ENCODE measurements around the gene AGAP6. TPM values are rescaled to one million over a fixed set of nuclear protein-coding genes. Genes with fewer than 3 reads are reported as not detected.
"Not testable (repeated sequence)": the region's sequence is repeated elsewhere in the genome, so short reads cannot be mapped to it uniquely, and the experiment has no call there.

AGAP6 gene
- total and polyA plus RNA-seq, 2 experiments from 2014 or later: 12.9 to 13.3 TPM

GRCh38 chr10:49948737-49949136 is 39.5 kb upstream of the AGAP6 start:
- not testable (repeated sequence) for H3K4me2 ChIP-seq; H3K4me3 Mint-ChIP-seq; H3K36me3 ChIP-seq (ENCODE audit: insufficient read depth); ATAC-seq; H3K27ac Mint-ChIP-seq; H4K20me1 ChIP-seq (replicated peaks; ENCODE audit: insufficient read depth); H3K4me1 Mint-ChIP-seq; H3K27ac ChIP-seq (ENCODE audit: low read depth); H2AFZ ChIP-seq; H3K9me3 Mint-ChIP-seq; H3K27me3 Mint-ChIP-seq (ENCODE audit: insufficient read depth, low read depth, poor library complexity); DNase-seq (ENCODE audit: low spot score); H3F3A ChIP-seq (replicated peaks; ENCODE audit: low read depth); H3K9me2 ChIP-seq (ENCODE audit: insufficient read depth); H3K4me3 ChIP-seq; H3K4me1 ChIP-seq (ENCODE audit: insufficient read depth); H3K27me3 ChIP-seq (ENCODE audit: insufficient read depth)
- H3K36me3 Mint-ChIP-seq (ENCODE audit: low read depth): peaks cover 22% of the 10 kb centered on the region
- peaks cover 43% of the 10 kb centered on the region for H3K79me2 ChIP-seq (replicated peaks; ENCODE audit: insufficient read depth)

DNA sequence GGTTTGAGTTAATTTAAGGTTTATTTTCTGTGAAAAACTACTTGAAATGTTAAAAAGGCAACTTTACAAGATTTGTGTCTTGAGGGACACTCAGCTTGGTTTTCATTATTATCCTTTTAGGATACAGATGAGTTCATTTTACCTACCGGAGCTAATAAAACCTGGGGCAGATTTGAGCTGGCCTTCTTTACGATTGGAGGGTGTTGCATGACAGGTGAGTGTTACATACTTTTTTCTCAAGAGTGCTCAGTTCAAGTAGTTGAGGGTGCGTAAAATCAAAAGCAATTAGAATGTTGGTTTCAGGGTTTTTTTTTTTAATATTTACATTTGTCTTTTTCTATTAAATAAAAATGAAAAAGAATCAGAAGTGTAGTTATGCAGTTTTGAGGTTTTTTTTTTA is 36.2 kb upstream of the AGAP6 start:
- H3K27me3 ChIP-seq (ENCODE audit: insufficient read depth); H3F3A ChIP-seq (replicated peaks; ENCODE audit: low read depth); H3K27ac Mint-ChIP-seq; H3K4me1 Mint-ChIP-seq; H4K20me1 ChIP-seq (replicated peaks; ENCODE audit: insufficient read depth); H3K36me3 ChIP-seq (ENCODE audit: insufficient read depth); DNase-seq (ENCODE audit: low spot score); H3K9me2 ChIP-seq (ENCODE audit: insufficient read depth); H2AFZ ChIP-seq; H3K4me2 ChIP-seq; H3K27me3 Mint-ChIP-seq (ENCODE audit: insufficient read depth, low read depth, poor library complexity); ATAC-seq; H3K4me1 ChIP-seq (ENCODE audit: insufficient read depth); H3K4me3 Mint-ChIP-seq; H3K27ac ChIP-seq (ENCODE audit: low read depth); H3K9me3 Mint-ChIP-seq; H3K4me3 ChIP-seq: not testable (repeated sequence)
- H3K36me3 Mint-ChIP-seq (ENCODE audit: low read depth): peaks cover 23% of the 10 kb centered on the region
- peaks cover 30% of the 10 kb centered on the region for H3K79me2 ChIP-seq (replicated peaks; ENCODE audit: insufficient read depth)

- not testable (repeated sequence) for H2AFZ ChIP-seq; H3K4me1 ChIP-seq (ENCODE audit: insufficient read depth); H3K36me3 ChIP-seq (ENCODE audit: insufficient read depth); ATAC-seq; H3K9me2 ChIP-seq (ENCODE audit: insufficient read depth); DNase-seq (ENCODE audit: low spot score); H3K9me3 Mint-ChIP-seq; H3K4me2 ChIP-seq; H3K27ac Mint-ChIP-seq; H3K27me3 Mint-ChIP-seq (ENCODE audit: insufficient read depth, low read depth, poor library complexity); H3F3A ChIP-seq (replicated peaks; ENCODE audit: low read depth); H3K27me3 ChIP-seq (ENCODE audit: insufficient read depth); H3K4me3 Mint-ChIP-seq; H4K20me1 ChIP-seq (replicated peaks; ENCODE audit: insufficient read depth); H3K27ac ChIP-seq (ENCODE audit: low read depth); H3K4me1 Mint-ChIP-seq; H3K4me3 ChIP-seq
- H3K79me2 ChIP-seq (replicated peaks; ENCODE audit: insufficient read depth): peaks cover 21% of the 10 kb centered on the region
- peaks cover 22% of the 10 kb centered on the region for H3K36me3 Mint-ChIP-seq (ENCODE audit: low read depth)
Measured at GRCh38 chr10:49953122-49953521, 35.1 kb upstream of the AGAP6 start.

DNA sequence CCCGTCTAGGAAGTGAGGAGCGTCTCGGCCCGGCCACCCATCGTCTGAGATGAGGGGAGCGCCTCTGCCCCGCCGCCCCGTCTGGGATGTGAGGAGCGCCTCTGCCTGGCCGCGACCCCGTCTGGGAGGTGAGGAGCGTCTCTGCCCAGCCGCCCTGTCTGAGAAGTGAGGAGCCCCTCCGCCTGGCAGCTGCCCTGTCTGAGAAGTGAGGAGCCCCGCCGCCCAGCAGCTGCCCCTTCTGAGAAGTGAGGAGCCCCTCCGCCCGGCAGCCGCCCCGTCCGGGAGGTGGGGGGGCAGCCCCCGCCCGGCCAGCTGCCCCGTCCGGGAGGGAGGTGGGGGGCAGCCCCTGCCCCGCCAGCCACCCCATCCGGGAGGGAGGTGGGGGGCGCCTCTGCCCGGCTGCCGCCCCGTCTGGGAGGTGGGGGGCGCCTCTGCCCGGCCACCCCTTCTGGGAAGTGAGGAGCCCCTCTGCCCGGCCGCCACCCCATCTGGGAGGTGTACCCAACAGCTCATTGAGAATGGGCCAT is 17.8 kb upstream of the AGAP6 start:
- not testable (repeated sequence) for DNase-seq (ENCODE audit: low spot score); H3K27me3 ChIP-seq (ENCODE audit: insufficient read depth); ATAC-seq; H3K4me2 ChIP-seq; H3K27me3 Mint-ChIP-seq (ENCODE audit: insufficient read depth, low read depth, poor library complexity); H3K9me3 Mint-ChIP-seq; H3K4me3 Mint-ChIP-seq; H3K9me2 ChIP-seq (ENCODE audit: insufficient read depth); H3K36me3 ChIP-seq (ENCODE audit: insufficient read depth); H2AFZ ChIP-seq; H3K4me1 Mint-ChIP-seq; H3K79me2 ChIP-seq (replicated peaks; ENCODE audit: insufficient read depth); H3K4me3 ChIP-seq; H3K4me1 ChIP-seq (ENCODE audit: insufficient read depth); H3F3A ChIP-seq (replicated peaks; ENCODE audit: low read depth); H3K27ac Mint-ChIP-seq; H3K27ac ChIP-seq (ENCODE audit: low read depth); H4K20me1 ChIP-seq (replicated peaks; ENCODE audit: insufficient read depth)
- H3K36me3 Mint-ChIP-seq (ENCODE audit: low read depth): peaks cover 28% of the 10 kb centered on the region; the same call in 2 of the 3 replicates

GRCh38 chr10:49971466-49971865 is 16.7 kb upstream of the AGAP6 start:
- H3K27me3 ChIP-seq (ENCODE audit: insufficient read depth); H3F3A ChIP-seq (replicated peaks; ENCODE audit: low read depth); H3K27me3 Mint-ChIP-seq (ENCODE audit: insufficient read depth, low read depth, poor library complexity); H4K20me1 ChIP-seq (replicated peaks; ENCODE audit: insufficient read depth); H3K9me2 ChIP-seq (ENCODE audit: insufficient read depth); H3K4me3 Mint-ChIP-seq; H3K4me1 ChIP-seq (ENCODE audit: insufficient read depth); H3K9me3 Mint-ChIP-seq; H3K27ac ChIP-seq (ENCODE audit: low read depth); H2AFZ ChIP-seq; H3K79me2 ChIP-seq (replicated peaks; ENCODE audit: insufficient read depth); H3K4me2 ChIP-seq; ATAC-seq; DNase-seq (ENCODE audit: low spot score); H3K36me3 ChIP-seq (ENCODE audit: insufficient read depth); H3K27ac Mint-ChIP-seq; H3K4me1 Mint-ChIP-seq; H3K4me3 ChIP-seq: not testable (repeated sequence)
- peaks cover 23% of the 10 kb centered on the region; the same call in 2 of the 3 replicates for H3K36me3 Mint-ChIP-seq (ENCODE audit: low read depth)

DNA sequence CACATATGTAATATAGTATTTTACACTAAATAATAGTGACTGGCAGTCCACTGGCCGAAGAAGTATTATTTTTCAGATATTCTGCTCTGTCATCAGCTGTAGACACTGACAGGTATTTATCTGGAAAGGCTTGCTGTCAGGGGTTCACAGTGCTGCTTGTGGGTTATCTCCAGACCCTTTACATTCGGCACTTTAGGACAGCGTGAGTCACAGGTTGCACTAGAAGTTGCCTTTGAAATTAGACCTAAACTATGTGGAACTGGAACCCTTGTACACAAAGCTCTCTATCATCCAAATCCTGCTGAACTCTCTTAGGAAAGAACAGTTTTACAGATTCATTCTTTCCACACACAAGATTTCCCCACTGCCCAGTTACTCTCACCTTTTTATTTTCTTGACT is 16.1 kb upstream of the AGAP6 start:
- H2AFZ ChIP-seq; H3K4me3 ChIP-seq; H4K20me1 ChIP-seq (replicated peaks; ENCODE audit: insufficient read depth); H3K27me3 ChIP-seq (ENCODE audit: insufficient read depth); H3K4me1 ChIP-seq (ENCODE audit: insufficient read depth); H3K9me2 ChIP-seq (ENCODE audit: insufficient read depth); H3K4me3 Mint-ChIP-seq; H3K79me2 ChIP-seq (replicated peaks; ENCODE audit: insufficient read depth); H3K4me1 Mint-ChIP-seq; H3K36me3 ChIP-seq (ENCODE audit: insufficient read depth); H3K27me3 Mint-ChIP-seq (ENCODE audit: insufficient read depth, low read depth, poor library complexity); ATAC-seq; DNase-seq (ENCODE audit: low spot score); H3K4me2 ChIP-seq; H3F3A ChIP-seq (replicated peaks; ENCODE audit: low read depth); H3K27ac ChIP-seq (ENCODE audit: low read depth); H3K27ac Mint-ChIP-seq; H3K9me3 Mint-ChIP-seq: not testable (repeated sequence)
- H3K36me3 Mint-ChIP-seq (ENCODE audit: low read depth): peaks cover 23% of the 10 kb centered on the region; the same call in 2 of the 3 replicates

DNA sequence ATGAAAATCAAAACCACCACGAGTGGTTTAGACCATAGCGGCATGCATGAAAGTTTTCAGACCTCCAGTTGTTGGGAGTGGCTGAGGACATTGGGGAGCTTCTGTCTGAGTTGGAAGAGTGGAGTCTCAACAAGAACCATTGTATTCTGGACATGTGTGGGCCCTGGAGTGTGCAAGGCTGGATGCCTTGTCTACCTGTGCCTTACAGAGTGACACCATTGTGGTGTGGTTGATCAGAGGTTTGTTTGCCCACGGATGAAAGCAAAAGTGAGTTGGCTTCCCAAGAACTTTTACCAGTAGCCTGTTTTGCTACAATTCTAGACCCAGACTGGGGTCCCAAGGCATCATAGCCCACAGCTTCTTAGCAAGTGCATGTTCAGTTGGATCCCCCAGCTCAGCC is 10.4 kb upstream of the AGAP6 start:
- not testable (repeated sequence) for H3K4me1 ChIP-seq (ENCODE audit: insufficient read depth); H3K4me2 ChIP-seq; H3K4me1 Mint-ChIP-seq; H3K9me3 Mint-ChIP-seq; H4K20me1 ChIP-seq (replicated peaks; ENCODE audit: insufficient read depth); H3K27ac ChIP-seq (ENCODE audit: low read depth); H3K4me3 ChIP-seq; H3K79me2 ChIP-seq (replicated peaks; ENCODE audit: insufficient read depth); H3K27ac Mint-ChIP-seq; DNase-seq (ENCODE audit: low spot score); H3F3A ChIP-seq (replicated peaks; ENCODE audit: low read depth); H3K36me3 ChIP-seq (ENCODE audit: insufficient read depth); H2AFZ ChIP-seq; H3K9me2 ChIP-seq (ENCODE audit: insufficient read depth); ATAC-seq; H3K27me3 ChIP-seq (ENCODE audit: insufficient read depth); H3K36me3 Mint-ChIP-seq (ENCODE audit: low read depth); H3K4me3 Mint-ChIP-seq; H3K27me3 Mint-ChIP-seq (ENCODE audit: insufficient read depth, low read depth, poor library complexity)
